ENCODE results near the gene CDH8. TPM values are rescaled to one million over a fixed set of nuclear protein-coding genes. Genes with fewer than 3 reads are reported as not detected.
"Not testable (repeated sequence)": the region's sequence is repeated elsewhere in the genome, so short reads cannot be mapped to it uniquely, and the experiment has no call there.

Gene CDH8
- total RNA-seq, 1 donor from 2014 or later = 12.3 TPM

- no peak for DNase-seq (ENCODE audit: low spot score)
Observed at GRCh38 chr16:61862221-61863155, 173.8 kb downstream of the CDH8 start.

- DNase-seq (ENCODE audit: low spot score) = no peak
Observed at GRCh38 chr16:61858988-61859387, 177.2 kb downstream of the CDH8 start.

- DNase-seq (ENCODE audit: low spot score) = no peak
Observed at GRCh38 chr16:61842666-61843065, 193.6 kb downstream of the CDH8 start.

- DNase-seq (ENCODE audit: low spot score) = no peak
Observed at GRCh38 chr16:61836804-61837393, 199.3 kb downstream of the CDH8 start.

GRCh38 chr16:61834082-61834481, 202.2 kb downstream of the CDH8 start:
- no peak for DNase-seq (ENCODE audit: low spot score)

GRCh38 chr16:61831351-61831917, 204.8 kb downstream of the CDH8 start:
- DNase-seq (ENCODE audit: low spot score) = no peak

- no peak for DNase-seq (ENCODE audit: low spot score)
Observed at GRCh38 chr16:61829631-61830030, 206.6 kb downstream of the CDH8 start.

GRCh38 chr16:61823326-61823725, 212.9 kb downstream of the CDH8 start:
- DNase-seq (ENCODE audit: low spot score) = no peak

- no peak for DNase-seq (ENCODE audit: low spot score)
Observed at GRCh38 chr16:61820820-61821219, 215.4 kb downstream of the CDH8 start.

- DNase-seq (ENCODE audit: low spot score) = no peak
Observed at GRCh38 chr16:61820398-61820797, 215.8 kb downstream of the CDH8 start.

- DNase-seq (ENCODE audit: low spot score) = no peak
Observed at GRCh38 chr16:61818850-61819249, 217.4 kb downstream of the CDH8 start.

- DNase-seq (ENCODE audit: low spot score) = no peak
Observed at GRCh38 chr16:61817583-61818278, 218.5 kb downstream of the CDH8 start.

- no peak for DNase-seq (ENCODE audit: low spot score)
Observed at GRCh38 chr16:61814726-61815347, 221.4 kb downstream of the CDH8 start.

GRCh38 chr16:61813339-61813738, 222.9 kb downstream of the CDH8 start:
- no peak for DNase-seq (ENCODE audit: low spot score)

GRCh38 chr16:61812251-61812650, 224.0 kb downstream of the CDH8 start:
- DNase-seq (ENCODE audit: low spot score) = no peak

GRCh38 chr16:61807551-61807950, 228.7 kb downstream of the CDH8 start:
- no peak for DNase-seq (ENCODE audit: low spot score)

- not testable (repeated sequence) for DNase-seq (ENCODE audit: low spot score)
Observed at GRCh38 chr16:61801217-61801616, 235.0 kb downstream of the CDH8 start.

GRCh38 chr16:61798741-61799140, 237.5 kb downstream of the CDH8 start:
- no peak for DNase-seq (ENCODE audit: low spot score)

GRCh38 chr16:61797961-61798507, 238.2 kb downstream of the CDH8 start:
- no peak for DNase-seq (ENCODE audit: low spot score)

- no peak for DNase-seq (ENCODE audit: low spot score)
Observed at GRCh38 chr16:61797296-61797795, 238.9 kb downstream of the CDH8 start.

GRCh38 chr16:61792194-61792909, 243.9 kb downstream of the CDH8 start:
- DNase-seq (ENCODE audit: low spot score) = no peak

Measured in ureter (tissue), 1 donor.